ENCODE measurements around the gene NOTCH1.

NOTCH1 gene

GRCh38 chr9:136453326-136453725 is 92.5 kb downstream of the NOTCH1 start:
- Histone ChIP-seq H3K27ac (ENCODE audit: poor library complexity, severe bottlenecking) (no peak overlapping the region), H3K4me1 (ENCODE audit: insufficient read depth, poor library complexity, severe bottlenecking) (no peaks in the 10 kb centered on the region), H3K4me3 (ENCODE audit: severe bottlenecking) (no peak overlapping the region), H3K27me3 (ENCODE audit: insufficient read depth, poor library complexity, severe bottlenecking) (no peaks in the 10 kb centered on the region), H3K9me3 (ENCODE audit: severe bottlenecking) (no peaks in the 10 kb centered on the region), H3K36me3 (ENCODE audit: low read depth) (peaks cover 88% of the 10 kb centered on the region)
- DNase-seq (ENCODE audit: low spot score) (no peak), ATAC-seq (ENCODE audit: low read depth) (no peak)
- TF ChIP-seq CTCF (IDR thresholded peaks at IDR 0.05; ENCODE audit: poor library complexity, severe bottlenecking) = no peak

- H3K27ac ChIP-seq (ENCODE audit: poor library complexity, severe bottlenecking) = no peak overlapping the region
- no peak for DNase-seq (ENCODE audit: low spot score)
- H3K9me3 ChIP-seq (ENCODE audit: severe bottlenecking) = no peaks in the 10 kb centered on the region
- H3K27me3 ChIP-seq (ENCODE audit: insufficient read depth, poor library complexity, severe bottlenecking) = no peaks in the 10 kb centered on the region
- no peak for TF ChIP-seq CTCF (IDR thresholded peaks at IDR 0.05; ENCODE audit: poor library complexity, severe bottlenecking)
- H3K36me3 ChIP-seq (ENCODE audit: low read depth) = peaks cover 85% of the 10 kb centered on the region
- no peak for ATAC-seq (ENCODE audit: low read depth)
- H3K4me1 ChIP-seq (ENCODE audit: insufficient read depth, poor library complexity, severe bottlenecking) = no peaks in the 10 kb centered on the region
- H3K4me3 ChIP-seq (ENCODE audit: severe bottlenecking) = no peak overlapping the region
Measured at GRCh38 chr9:136451221-136451877, 94.5 kb downstream of the NOTCH1 start.

- H3K9me3 ChIP-seq (ENCODE audit: severe bottlenecking) = no peaks in the 10 kb centered on the region
- H3K36me3 ChIP-seq (ENCODE audit: low read depth) = peaks cover 85% of the 10 kb centered on the region
- no peak for TF ChIP-seq CTCF (IDR thresholded peaks at IDR 0.05; ENCODE audit: poor library complexity, severe bottlenecking)
- H3K27ac ChIP-seq (ENCODE audit: poor library complexity, severe bottlenecking) = no peak overlapping the region
- DNase-seq (ENCODE audit: low spot score) (no peak), ATAC-seq (ENCODE audit: low read depth) (no peak)
- no peaks in the 10 kb centered on the region for H3K27me3 ChIP-seq (ENCODE audit: insufficient read depth, poor library complexity, severe bottlenecking)
- no peaks in the 10 kb centered on the region for H3K4me1 ChIP-seq (ENCODE audit: insufficient read depth, poor library complexity, severe bottlenecking)
- H3K4me3 ChIP-seq (ENCODE audit: severe bottlenecking) = no peak overlapping the region
Measured at GRCh38 chr9:136448655-136449054, 97.2 kb downstream of the NOTCH1 start.

- Histone ChIP-seq H3K9me3 (ENCODE audit: severe bottlenecking) (no peaks in the 10 kb centered on the region), H3K4me3 (ENCODE audit: severe bottlenecking) (no peak overlapping the region), H3K27ac (ENCODE audit: poor library complexity, severe bottlenecking) (no peak overlapping the region), H3K36me3 (ENCODE audit: low read depth) (peaks cover 91% of the 10 kb centered on the region), H3K27me3 (ENCODE audit: insufficient read depth, poor library complexity, severe bottlenecking) (no peaks in the 10 kb centered on the region), H3K4me1 (ENCODE audit: insufficient read depth, poor library complexity, severe bottlenecking) (no peaks in the 10 kb centered on the region)
- TF ChIP-seq CTCF (IDR thresholded peaks at IDR 0.05; ENCODE audit: poor library complexity, severe bottlenecking) = no peak
- DNase-seq (ENCODE audit: low spot score) = no peak
- no peak for ATAC-seq (ENCODE audit: low read depth)
Measured at GRCh38 chr9:136447173-136447778, 98.6 kb downstream of the NOTCH1 start.

GRCh38 chr9:136445799-136446198 is 100.0 kb downstream of the NOTCH1 start:
- Histone ChIP-seq H3K27me3 (ENCODE audit: insufficient read depth, poor library complexity, severe bottlenecking) (no peaks in the 10 kb centered on the region), H3K27ac (ENCODE audit: poor library complexity, severe bottlenecking) (no peak overlapping the region), H3K36me3 (ENCODE audit: low read depth) (peaks cover 91% of the 10 kb centered on the region), H3K4me3 (ENCODE audit: severe bottlenecking) (no peak overlapping the region), H3K4me1 (ENCODE audit: insufficient read depth, poor library complexity, severe bottlenecking) (no peaks in the 10 kb centered on the region), H3K9me3 (ENCODE audit: severe bottlenecking) (no peaks in the 10 kb centered on the region)
- ATAC-seq (ENCODE audit: low read depth) = no peak
- TF ChIP-seq CTCF (IDR thresholded peaks at IDR 0.05; ENCODE audit: poor library complexity, severe bottlenecking) = no peak
- DNase-seq (ENCODE audit: low spot score) = no peak
